Astrocyte of the spinal cord (primary cell): Measurements from ENCODE around the gene PPP1R12B.
"Not testable (repeated sequence)": the region's sequence is repeated elsewhere in the genome, so short reads cannot be mapped to it uniquely, and the experiment has no call there.

Source experiments
- DNase-seq: peaks from one replicate; pipeline ENCODE4 v3.0.0; 2011; ENCODE audit warnings: low read depth, low spot score
- H3K4me3 ChIP-seq: 2 replicates; pipeline ENCODE4 v1.5.1; 2011; ENCODE audit warnings: low read depth, mild to moderate bottlenecking, low read length, moderate library complexity
- CTCF ChIP-seq: IDR thresholded peaks from 2 replicates; pipeline ENCODE4 v1.5.1; 2012; ENCODE audit warnings: low read depth, mild to moderate bottlenecking, low read length, inconsistent platforms
- in situ Hi-C: cut with HindIII; loops from 2 replicates; pipeline ENCODE4 v1.10.0; 2017; ENCODE audit warnings: low sequenced_read_pairs

The PPP1R12B gene

GRCh38 chr1:202452508-202452907 is 104.0 kb downstream of the PPP1R12B start:
- H3K4me3 ChIP-seq: no peak overlapping the region
- TF ChIP-seq CTCF: no peak
- no peak for DNase-seq
- in situ Hi-C loops: no loop called here

- in situ Hi-C loops, H3K4me3 ChIP-seq: not testable (repeated sequence)
- peak; percentile 52 for DNase-seq
Observed at GRCh38 chr1:202456372-202457169, 108.1 kb downstream of the PPP1R12B start.

GRCh38 chr1:202458651-202459050 is 110.2 kb downstream of the PPP1R12B start:
- DNase-seq, H3K4me3 ChIP-seq, in situ Hi-C loops: not testable (repeated sequence)

- H3K4me3 ChIP-seq, DNase-seq: not testable (repeated sequence)
Observed at GRCh38 chr1:202459470-202460142, 111.1 kb downstream of the PPP1R12B start.

GRCh38 chr1:202460143-202460495 is 111.6 kb downstream of the PPP1R12B start:
- in situ Hi-C loops, H3K4me3 ChIP-seq: not testable (repeated sequence)
- DNase-seq: peak; percentile 74

More at GRCh38 chr1:202459470-202460142, 111.1 kb downstream of the PPP1R12B start:
- in situ Hi-C loops: not testable (repeated sequence)

- in situ Hi-C loops: no loop called here
- DNase-seq: no peak
- TF ChIP-seq CTCF: no peak
- no peak overlapping the region for H3K4me3 ChIP-seq
Observed at GRCh38 chr1:202462342-202463076, 114.0 kb downstream of the PPP1R12B start.

GRCh38 chr1:202464153-202464742 is 115.7 kb downstream of the PPP1R12B start:
- peak; percentile 55 for DNase-seq
- H3K4me3 ChIP-seq, in situ Hi-C loops: not testable (repeated sequence)
- TF ChIP-seq CTCF: peak; percentile 40

GRCh38 chr1:202465644-202466270 is 117.3 kb downstream of the PPP1R12B start:
- in situ Hi-C loops, H3K4me3 ChIP-seq, DNase-seq: not testable (repeated sequence)

GRCh38 chr1:202466339-202466738 is 117.8 kb downstream of the PPP1R12B start:
- DNase-seq, in situ Hi-C loops, H3K4me3 ChIP-seq: not testable (repeated sequence)

- in situ Hi-C loops, H3K4me3 ChIP-seq, DNase-seq: not testable (repeated sequence)
Observed at GRCh38 chr1:202467381-202467780, 118.9 kb downstream of the PPP1R12B start.

- H3K4me3 ChIP-seq, DNase-seq, in situ Hi-C loops: not testable (repeated sequence)
Observed at GRCh38 chr1:202468695-202469094, 120.2 kb downstream of the PPP1R12B start.

GRCh38 chr1:202469123-202469522 is 120.6 kb downstream of the PPP1R12B start:
- DNase-seq, in situ Hi-C loops, H3K4me3 ChIP-seq: not testable (repeated sequence)
